Omental fat pad (tissue), 4 donors: ENCODE data around the gene PIPOX. TPM values are rescaled to one million over a fixed set of nuclear protein-coding genes. Genes with fewer than 3 reads are reported as not detected.

Experiments used
- ATAC-seq: fragments of 150-250 bp; one replicate; pipeline ENCODE4 v1.9.1; 2016; ENCODE audit warnings: mild to moderate bottlenecking, moderate library complexity; ENCODE audit not compliant: low FRiP score
- DNase-seq: peaks from one replicate; pipeline ENCODE4 v3.0.0-alpha.2; 2019; ENCODE audit warnings: low spot score
- total RNA-seq, 4 donors: library from RNA; depleted of rRNA; stranded (reverse); fragments of >200 nt; gene quantifications; one replicate each; pipeline ENCODE4 v1.1.0, GENCODE V29; 2016
- TF ChIP-seq, protein P1 (sequence below), 3 donors: fragments of 450-650 bp; IDR thresholded peaks; one replicate each; pipeline ENCODE4 v1.5.1; 2016 to 2017; ENCODE audit warnings: antibody characterized with exemption in 3 of 3, mild to moderate bottlenecking in 3 of 3, moderate library complexity in 2 of 3

The PIPOX gene
- total RNA-seq, 4 donors from 2014 or later: 0.82 to 4.9 (median 1.6) TPM

GRCh38 chr17:29077320-29077719 lies 34.4 kb downstream of the PIPOX start:
- TF ChIP-seq, protein P1, sequence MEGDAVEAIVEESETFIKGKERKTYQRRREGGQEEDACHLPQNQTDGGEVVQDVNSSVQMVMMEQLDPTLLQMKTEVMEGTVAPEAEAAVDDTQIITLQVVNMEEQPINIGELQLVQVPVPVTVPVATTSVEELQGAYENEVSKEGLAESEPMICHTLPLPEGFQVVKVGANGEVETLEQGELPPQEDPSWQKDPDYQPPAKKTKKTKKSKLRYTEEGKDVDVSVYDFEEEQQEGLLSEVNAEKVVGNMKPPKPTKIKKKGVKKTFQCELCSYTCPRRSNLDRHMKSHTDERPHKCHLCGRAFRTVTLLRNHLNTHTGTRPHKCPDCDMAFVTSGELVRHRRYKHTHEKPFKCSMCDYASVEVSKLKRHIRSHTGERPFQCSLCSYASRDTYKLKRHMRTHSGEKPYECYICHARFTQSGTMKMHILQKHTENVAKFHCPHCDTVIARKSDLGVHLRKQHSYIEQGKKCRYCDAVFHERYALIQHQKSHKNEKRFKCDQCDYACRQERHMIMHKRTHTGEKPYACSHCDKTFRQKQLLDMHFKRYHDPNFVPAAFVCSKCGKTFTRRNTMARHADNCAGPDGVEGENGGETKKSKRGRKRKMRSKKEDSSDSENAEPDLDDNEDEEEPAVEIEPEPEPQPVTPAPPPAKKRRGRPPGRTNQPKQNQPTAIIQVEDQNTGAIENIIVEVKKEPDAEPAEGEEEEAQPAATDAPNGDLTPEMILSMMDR (IDR thresholded peaks at IDR 0.05): no peak
- ATAC-seq (no peak), DNase-seq (no peak)

DNA sequence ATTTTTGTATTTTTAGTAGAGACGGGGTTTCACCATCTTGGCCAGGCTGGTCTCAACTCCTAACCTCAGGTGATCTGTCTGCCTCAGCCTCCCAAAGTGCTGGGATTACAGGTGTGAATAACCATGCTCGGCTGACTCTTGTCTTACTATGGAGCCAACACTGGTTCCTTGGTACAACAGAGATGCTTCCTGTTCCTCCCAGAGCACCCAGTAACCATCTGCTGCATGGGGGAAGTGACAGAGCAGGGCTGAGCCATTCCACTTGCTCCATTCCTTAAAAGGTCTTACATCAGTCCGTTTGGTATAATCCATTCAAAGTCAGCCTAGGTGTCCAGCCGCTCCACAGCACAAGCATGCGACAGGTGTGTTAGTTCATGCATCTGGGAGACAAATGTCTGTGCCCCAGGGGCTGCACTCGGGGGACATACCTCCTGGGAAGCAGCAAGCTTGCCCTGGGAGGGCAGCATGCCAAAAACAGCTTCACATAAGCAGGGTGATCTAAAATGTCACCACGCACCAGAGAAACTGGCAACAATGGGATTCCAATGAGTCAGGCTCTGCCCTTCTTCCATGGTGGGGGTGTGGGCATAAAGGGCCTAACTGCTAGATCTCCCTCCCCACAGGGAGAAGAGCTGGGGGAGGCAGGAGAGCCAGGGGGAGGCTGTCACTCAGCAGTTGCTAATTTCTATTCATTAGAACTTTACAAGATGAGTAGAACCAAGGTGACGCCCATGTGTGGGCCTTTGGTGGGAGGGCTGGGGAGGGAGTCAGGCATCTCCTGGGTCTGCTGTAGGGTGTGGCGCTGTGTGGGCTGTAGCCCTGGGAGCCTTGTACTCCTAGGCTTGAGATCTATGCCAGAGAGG lies 35.5 kb downstream of the PIPOX start:
- no peak for DNase-seq

DNA sequence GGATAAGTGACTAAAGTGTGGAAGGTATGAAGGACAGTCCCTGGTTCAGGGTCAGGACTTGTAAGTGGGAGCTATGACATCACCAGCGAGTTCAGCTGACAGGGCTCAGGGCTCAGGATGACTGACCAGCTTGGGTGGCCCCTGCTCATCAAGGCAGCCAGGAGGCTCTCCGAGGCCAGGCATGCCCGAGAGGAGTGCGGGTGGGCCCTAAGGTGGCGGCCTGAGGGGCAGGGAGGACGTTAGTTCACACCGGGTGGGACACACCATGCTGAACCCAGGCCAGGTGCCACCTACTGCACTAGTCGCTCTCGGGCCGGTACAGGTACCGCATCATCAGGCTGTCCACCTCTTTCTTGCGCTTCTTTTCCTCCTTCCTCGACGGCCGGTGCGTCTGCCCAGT lies 36.5 kb downstream of the PIPOX start:
- ATAC-seq (no peak), DNase-seq (no peak)
- TF ChIP-seq, protein P1 (IDR thresholded peaks at IDR 0.05): no peak

More for the DNA sequence above, 35.5 kb downstream of the PIPOX start:
- peak; percentile 71 for ATAC-seq
- TF ChIP-seq, protein P1 (IDR thresholded peaks at IDR 0.05): no peak

DNA sequence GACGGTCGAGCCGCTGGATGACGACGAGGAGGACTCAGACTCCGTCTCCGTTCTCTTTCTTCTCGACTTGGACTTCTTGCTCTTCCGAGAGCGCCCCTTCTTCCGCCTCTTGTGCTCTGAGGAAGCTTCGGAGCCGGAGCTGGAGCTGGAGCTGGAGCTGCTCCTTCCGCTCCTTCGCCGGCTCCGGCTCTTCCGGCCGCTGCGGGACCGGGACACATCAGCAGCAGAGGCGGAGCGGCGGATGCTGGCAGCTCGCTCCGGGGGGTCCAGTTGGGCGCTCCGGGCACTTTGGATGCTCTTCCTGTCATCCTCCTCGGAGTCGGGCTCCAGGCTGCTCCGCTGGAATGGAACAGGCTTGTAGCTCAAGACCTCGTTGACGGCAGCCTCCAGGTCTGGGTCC lies 36.9 kb downstream of the PIPOX start:
- DNase-seq (no peak), ATAC-seq (no peak)
- TF ChIP-seq, protein P1 (IDR thresholded peaks at IDR 0.05): no peak

DNA sequence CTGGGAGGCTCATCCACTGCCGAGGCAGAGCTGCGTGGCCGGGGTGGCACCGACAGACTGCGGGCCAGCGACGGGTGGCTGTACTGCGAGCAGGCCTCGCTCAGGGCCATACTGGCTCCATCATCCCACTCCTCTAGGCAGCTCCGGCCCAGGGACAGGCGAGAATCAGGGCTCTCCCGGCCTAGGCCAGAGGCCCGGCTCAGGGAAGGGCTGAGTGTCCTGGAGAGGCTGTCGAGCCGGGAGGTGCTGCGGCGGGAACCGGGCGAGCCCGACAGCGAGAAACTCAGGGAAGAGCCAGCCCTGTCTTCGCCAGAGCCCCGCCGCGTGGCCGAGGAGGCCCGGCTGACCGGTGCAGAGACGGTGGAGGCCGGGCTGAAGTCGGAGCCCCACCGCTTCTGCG lies 37.4 kb downstream of the PIPOX start:
- TF ChIP-seq, protein P1 (IDR thresholded peaks at IDR 0.05): no peak
- DNase-seq (no peak), ATAC-seq (no peak)

GRCh38 chr17:29080965-29081364 lies 38.0 kb downstream of the PIPOX start:
- TF ChIP-seq, protein P1 (IDR thresholded peaks at IDR 0.05): no peak
- no peak for ATAC-seq

More at GRCh38 chr17:29080965-29081364, 38.0 kb downstream of the PIPOX start:
- no peak for DNase-seq
